HG03378 (cell line): ENCODE results near the gene CXADR.

Source experiments
- ATAC-seq: cut with Tn5 transposase; IDR thresholded peaks from one replicate; pipeline ENCODE4 v1.9.1; 2021; ENCODE audit warnings: mild to moderate bottlenecking, moderate library complexity; ENCODE audit not compliant: unreplicated experiment

Gene CXADR

GRCh38 chr21:17539323-17539722, 26.5 kb downstream of the CXADR start:
- ATAC-seq = no peak

GRCh38 chr21:17539743-17540341, 27.0 kb downstream of the CXADR start:
- ATAC-seq = no peak

GRCh38 chr21:17540530-17540929, 27.7 kb downstream of the CXADR start:
- no peak for ATAC-seq

- no peak for ATAC-seq
These were observed 29.6 kb downstream of the CXADR start for GRCh38 chr21:17542371-17543011.

- no peak for ATAC-seq
These were observed 32.2 kb downstream of the CXADR start for GRCh38 chr21:17545007-17545406.

GRCh38 chr21:17548262-17548661, 35.4 kb downstream of the CXADR start:
- ATAC-seq = no peak

- no peak for ATAC-seq
These were observed 37.9 kb downstream of the CXADR start for GRCh38 chr21:17550671-17551308.

GRCh38 chr21:17552410-17552809, 39.6 kb downstream of the CXADR start:
- ATAC-seq = no peak

GRCh38 chr21:17554120-17554519, 41.3 kb downstream of the CXADR start:
- ATAC-seq = no peak

GRCh38 chr21:17554679-17555465, 42.0 kb downstream of the CXADR start:
- no peak for ATAC-seq

- no peak for ATAC-seq
These were observed 47.7 kb downstream of the CXADR start for GRCh38 chr21:17560377-17561025.

GRCh38 chr21:17570786-17571185, 57.9 kb downstream of the CXADR start:
- ATAC-seq = no peak

GRCh38 chr21:17572431-17572830, 59.6 kb downstream of the CXADR start:
- no peak for ATAC-seq

- no peak for ATAC-seq
These were observed 62.2 kb downstream of the CXADR start for GRCh38 chr21:17575076-17575475.

- ATAC-seq = no peak
These were observed 63.4 kb downstream of the CXADR start for GRCh38 chr21:17576080-17576835.

- no peak for ATAC-seq
These were observed 64.9 kb downstream of the CXADR start for GRCh38 chr21:17577701-17578100.

- no peak for ATAC-seq
These were observed 65.3 kb downstream of the CXADR start for GRCh38 chr21:17578162-17578561.

GRCh38 chr21:17578876-17579275, 66.0 kb downstream of the CXADR start:
- ATAC-seq = no peak

GRCh38 chr21:17580319-17580718, 67.5 kb downstream of the CXADR start:
- ATAC-seq = no peak

GRCh38 chr21:17583898-17584297, 71.1 kb downstream of the CXADR start:
- no peak for ATAC-seq
